Measurements from ENCODE around the gene EXD1.
"Not testable (repeated sequence)": the region's sequence is repeated elsewhere in the genome, so short reads cannot be mapped to it uniquely, and the experiment has no call there.

The EXD1 gene

DNA sequence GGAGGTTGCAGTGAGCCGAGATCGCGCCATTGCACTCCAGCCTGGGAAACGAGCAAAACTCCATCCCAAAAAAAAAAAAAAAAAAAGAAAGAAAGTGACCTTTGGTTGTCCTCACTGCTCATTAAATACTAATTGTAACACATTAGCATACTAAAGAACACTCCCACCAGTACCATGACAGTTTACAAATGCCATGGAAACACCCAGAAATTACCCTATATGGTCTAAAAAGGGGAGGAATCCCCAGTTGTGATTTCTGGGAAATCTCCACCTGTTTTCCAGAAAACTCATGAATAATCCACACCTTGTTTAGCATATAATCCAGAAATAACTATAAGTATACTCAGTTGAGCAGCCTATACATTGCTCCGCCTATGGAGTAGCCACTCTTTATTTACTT is 90.9 kb downstream of the EXD1 start:
- no peak for DNase-seq (ENCODE audit: low spot score)

DNA sequence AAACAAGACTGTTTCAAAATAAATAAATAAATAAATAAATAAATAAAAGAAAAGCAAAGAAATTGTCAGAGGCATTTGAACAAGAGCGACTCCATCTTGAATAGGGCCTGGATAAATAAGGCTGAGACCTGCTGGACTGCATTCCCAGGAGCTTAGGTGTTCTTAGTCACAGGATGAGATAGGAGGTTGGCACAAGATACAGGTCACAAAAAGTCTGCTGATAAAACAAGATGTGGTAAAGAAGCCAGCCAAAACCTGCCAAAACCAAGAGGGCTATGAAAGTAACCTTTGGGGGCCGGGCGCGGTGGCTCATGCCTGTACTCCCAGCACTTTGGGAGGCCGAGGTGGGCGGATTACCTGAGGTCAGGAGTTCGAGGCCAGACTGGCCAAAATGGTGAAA is 91.4 kb downstream of the EXD1 start:
- DNase-seq (ENCODE audit: low spot score), result not testable (repeated sequence)

DNA sequence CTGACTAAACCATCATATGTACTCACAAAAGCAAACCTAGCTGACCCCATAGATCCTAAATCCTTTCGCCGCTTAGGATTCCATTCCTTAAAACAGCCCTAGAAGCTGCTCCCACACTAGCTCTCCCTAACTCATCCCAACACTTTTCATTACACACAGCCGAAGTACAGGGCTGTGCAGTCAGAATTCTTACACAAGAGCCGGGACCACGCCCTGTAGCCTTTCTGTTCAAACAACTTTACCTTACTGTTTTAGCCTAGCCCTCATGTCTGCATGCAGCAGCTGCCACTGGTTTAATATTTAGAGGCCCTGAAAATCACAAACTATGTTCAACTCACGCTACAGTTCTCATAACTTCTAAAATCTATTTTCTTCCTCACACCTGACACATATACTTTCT is 95.0 kb downstream of the EXD1 start:
- not testable (repeated sequence) for DNase-seq (ENCODE audit: low spot score)

DNA sequence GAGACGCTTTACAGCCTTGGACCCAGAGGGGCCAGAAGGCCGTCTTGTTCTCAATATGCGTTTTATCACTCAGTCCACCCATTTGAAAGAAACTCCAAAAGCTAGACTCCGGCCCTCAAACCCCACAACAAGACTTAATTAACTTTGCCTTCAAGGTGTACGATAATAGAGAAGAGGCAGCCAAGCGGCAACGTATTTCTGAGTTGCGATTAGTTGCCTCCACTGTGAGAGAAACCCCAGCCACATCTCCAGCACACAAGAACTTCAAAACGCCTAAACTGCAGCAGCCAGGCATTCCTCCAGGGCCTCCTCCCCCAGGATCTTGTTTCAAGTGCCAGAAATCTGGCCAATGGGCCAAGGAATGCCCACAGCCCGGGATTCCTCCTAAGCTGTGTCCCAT is 97.1 kb downstream of the EXD1 start:
- no peak for DNase-seq (ENCODE audit: low spot score)

Data from germinal center (tissue), 1 donor.